ENCODE data around the gene NRG2.
A peak's percentile ranks its signal among the peaks of the same experiment; 100 is the strongest.

The NRG2 gene

DNA sequence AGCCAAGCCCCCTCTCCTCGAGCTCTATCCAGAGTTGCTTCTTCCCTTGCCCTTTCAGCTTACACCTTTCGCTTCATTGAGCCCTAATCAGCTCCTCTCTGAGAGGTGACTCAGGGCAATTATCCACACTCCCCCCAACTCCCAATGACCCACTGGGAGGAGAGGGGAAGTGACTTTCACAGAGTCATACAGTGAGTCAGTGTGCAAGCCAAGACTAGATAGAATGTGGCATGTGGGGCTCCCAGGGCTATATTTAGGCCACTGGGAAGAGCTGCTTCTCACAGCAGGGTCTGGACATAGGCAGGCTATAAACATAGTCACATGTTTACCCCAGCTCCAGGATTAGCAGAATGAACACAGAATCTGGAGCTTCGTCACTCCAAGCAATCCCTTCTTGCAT is 57.4 kb downstream of the NRG2 start:
- DNase-seq (ENCODE audit: low read depth), result peak; percentile 59
- H3K4me3 ChIP-seq (ENCODE audit: low read depth, low read length), result no peak overlapping the region
- TF ChIP-seq POLR2A (IDR thresholded peaks at IDR 0.05; ENCODE audit: extremely low read depth, insufficient read length), result no peak
- TF ChIP-seq, protein P1, sequence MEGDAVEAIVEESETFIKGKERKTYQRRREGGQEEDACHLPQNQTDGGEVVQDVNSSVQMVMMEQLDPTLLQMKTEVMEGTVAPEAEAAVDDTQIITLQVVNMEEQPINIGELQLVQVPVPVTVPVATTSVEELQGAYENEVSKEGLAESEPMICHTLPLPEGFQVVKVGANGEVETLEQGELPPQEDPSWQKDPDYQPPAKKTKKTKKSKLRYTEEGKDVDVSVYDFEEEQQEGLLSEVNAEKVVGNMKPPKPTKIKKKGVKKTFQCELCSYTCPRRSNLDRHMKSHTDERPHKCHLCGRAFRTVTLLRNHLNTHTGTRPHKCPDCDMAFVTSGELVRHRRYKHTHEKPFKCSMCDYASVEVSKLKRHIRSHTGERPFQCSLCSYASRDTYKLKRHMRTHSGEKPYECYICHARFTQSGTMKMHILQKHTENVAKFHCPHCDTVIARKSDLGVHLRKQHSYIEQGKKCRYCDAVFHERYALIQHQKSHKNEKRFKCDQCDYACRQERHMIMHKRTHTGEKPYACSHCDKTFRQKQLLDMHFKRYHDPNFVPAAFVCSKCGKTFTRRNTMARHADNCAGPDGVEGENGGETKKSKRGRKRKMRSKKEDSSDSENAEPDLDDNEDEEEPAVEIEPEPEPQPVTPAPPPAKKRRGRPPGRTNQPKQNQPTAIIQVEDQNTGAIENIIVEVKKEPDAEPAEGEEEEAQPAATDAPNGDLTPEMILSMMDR (IDR thresholded peaks at IDR 0.05; ENCODE audit: low read depth, low read length), result no peak

DNA sequence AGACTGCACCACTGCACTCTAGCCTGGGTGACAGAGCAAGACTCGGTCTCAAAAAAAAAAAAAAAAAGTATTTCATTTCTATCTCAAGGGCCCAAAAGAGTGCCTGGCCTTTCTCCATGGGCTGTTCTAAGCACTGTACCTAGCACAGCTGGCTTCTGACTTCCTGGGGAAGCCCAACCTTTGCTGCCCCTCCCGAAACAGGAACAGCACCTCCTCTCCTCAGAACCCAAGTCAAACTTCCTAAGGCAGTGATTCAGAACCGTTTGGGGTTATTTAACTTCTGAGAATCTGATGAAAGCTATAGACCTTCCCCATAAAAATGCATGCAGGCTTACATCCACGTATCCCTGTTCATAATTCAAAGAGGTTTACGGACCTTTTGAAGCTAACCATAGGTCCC is 57.8 kb downstream of the NRG2 start:
- no peak for DNase-seq (ENCODE audit: low read depth)
- no peak overlapping the region for H3K4me3 ChIP-seq (ENCODE audit: low read depth, low read length)
- TF ChIP-seq, protein P2, sequence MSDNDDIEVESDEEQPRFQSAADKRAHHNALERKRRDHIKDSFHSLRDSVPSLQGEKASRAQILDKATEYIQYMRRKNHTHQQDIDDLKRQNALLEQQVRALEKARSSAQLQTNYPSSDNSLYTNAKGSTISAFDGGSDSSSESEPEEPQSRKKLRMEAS (IDR thresholded peaks at IDR 0.05; ENCODE audit: low read depth, low read length), result no peak
- no peak for TF ChIP-seq POLR2A (IDR thresholded peaks at IDR 0.05; ENCODE audit: extremely low read depth, insufficient read length)

DNA sequence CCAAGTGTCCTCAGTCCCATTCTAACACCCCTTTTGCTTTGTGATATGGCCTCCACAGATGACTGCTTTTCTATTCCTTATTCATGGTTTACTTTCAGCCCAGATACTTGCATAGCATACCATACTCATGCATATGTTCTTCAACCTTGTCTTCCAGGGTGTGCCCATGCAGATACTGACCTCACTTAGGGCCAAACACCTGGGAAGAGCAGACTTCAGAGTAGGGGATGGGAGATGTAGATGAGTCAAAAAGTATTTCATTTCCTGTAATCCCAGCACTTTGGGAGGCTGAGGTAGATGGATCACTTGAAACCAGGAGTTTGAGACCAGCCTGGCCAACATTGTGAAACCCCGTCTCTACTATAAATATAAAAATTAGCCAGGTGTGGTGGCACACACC is 58.3 kb downstream of the NRG2 start:
- DNase-seq (ENCODE audit: low read depth), result no peak
- H3K4me3 ChIP-seq (ENCODE audit: low read depth, low read length), result no peak overlapping the region
- TF ChIP-seq, protein P1 (IDR thresholded peaks at IDR 0.05; ENCODE audit: low read depth, low read length), result no peak
- TF ChIP-seq MYC (IDR thresholded peaks at IDR 0.05; ENCODE audit: low read depth, low read length) (no peak), POLR2A (IDR thresholded peaks at IDR 0.05; ENCODE audit: extremely low read depth, insufficient read length) (no peak)
- TF ChIP-seq, protein P2 (IDR thresholded peaks at IDR 0.05; ENCODE audit: low read depth, low read length), result no peak

DNA sequence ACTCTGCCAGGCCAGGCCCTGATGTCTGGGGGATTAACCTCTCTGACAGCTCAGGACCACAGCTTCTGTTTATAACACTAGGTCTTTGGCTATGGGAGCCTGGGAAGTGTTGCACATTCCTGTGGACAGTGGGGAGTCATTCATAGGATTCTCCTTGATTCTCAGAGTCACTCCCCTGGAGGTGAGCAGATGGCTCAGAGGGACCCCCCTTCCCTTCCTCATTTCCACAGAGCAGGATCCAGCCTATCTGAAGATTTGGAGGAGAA is 60.2 kb downstream of the NRG2 start:
- no peak for DNase-seq (ENCODE audit: low read depth)
- no peak overlapping the region for H3K4me3 ChIP-seq (ENCODE audit: low read depth, low read length)
- TF ChIP-seq MYC (IDR thresholded peaks at IDR 0.05; ENCODE audit: low read depth, low read length), result no peak
- TF ChIP-seq, protein P2 (IDR thresholded peaks at IDR 0.05; ENCODE audit: low read depth, low read length), result no peak
- no peak for TF ChIP-seq POLR2A (IDR thresholded peaks at IDR 0.05; ENCODE audit: extremely low read depth, insufficient read length)
- TF ChIP-seq, protein P1 (IDR thresholded peaks at IDR 0.05; ENCODE audit: low read depth, low read length), result no peak

DNA sequence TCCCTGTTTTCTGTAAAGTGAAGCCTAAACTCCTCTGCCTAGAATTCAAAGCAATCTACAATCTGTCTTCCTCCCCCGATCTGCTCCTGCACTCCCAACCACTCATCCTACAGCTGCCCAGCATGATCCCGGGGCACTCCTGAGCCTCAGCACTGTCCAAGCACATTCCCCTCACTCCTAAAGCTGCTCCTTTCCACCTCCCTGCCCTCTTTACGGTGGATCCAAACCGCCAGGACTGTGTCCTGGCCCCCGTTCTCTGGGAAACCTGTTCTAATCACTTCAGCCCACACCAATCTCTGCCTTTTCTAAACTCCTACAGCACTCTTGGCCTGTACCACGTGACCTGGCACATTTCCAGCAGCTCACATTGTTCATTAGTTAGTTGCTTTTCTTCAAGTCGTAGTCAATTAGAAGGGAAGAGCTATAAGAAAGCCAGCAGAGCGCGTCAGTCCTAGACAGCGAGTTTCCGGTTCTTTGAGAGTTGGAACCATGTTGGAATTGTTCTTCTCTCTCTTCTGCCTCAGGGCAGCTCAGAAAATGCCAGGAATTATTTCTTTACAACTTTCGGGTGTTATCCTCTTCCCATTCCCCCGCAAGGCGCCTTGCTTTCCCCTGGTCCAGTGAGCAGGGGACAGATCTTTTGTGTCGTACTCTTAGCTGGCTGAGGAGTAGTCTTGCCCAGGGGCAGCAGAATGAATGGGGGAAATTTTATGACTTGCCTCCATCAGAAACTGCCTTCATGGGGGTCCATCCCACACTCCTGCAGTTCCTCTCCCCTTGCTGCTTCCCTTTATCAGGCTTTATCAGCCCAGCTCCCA is 60.7 kb downstream of the NRG2 start:
- no peak for DNase-seq (ENCODE audit: low read depth)
- H3K4me3 ChIP-seq (ENCODE audit: low read depth, low read length), result no peak overlapping the region
- TF ChIP-seq, protein P1 (IDR thresholded peaks at IDR 0.05; ENCODE audit: low read depth, low read length), result no peak
- TF ChIP-seq MYC (IDR thresholded peaks at IDR 0.05; ENCODE audit: low read depth, low read length), result no peak
- TF ChIP-seq, protein P2 (IDR thresholded peaks at IDR 0.05; ENCODE audit: low read depth, low read length), result no peak
- TF ChIP-seq POLR2A (IDR thresholded peaks at IDR 0.05; ENCODE audit: extremely low read depth, insufficient read length), result no peak

DNA sequence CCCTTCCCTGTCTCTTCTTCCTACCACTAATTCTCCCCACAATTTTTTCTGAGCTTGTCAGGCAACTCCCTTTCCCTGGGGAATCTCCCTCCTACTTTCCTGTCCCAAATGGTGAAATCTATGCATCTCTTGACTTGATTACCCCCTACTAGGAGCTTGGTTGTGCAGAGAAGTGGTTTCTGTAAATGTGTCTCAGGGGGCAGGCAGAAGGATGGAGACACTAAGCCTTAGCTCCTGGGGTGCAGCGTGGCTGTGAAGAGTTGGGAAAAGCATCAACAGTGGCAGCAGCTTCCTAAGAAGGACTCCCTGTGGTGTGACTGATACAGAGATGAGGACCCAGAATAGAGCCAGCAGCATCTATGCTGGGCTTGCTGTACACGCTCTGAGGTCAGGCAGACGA is 62.3 kb downstream of the NRG2 start:
- TF ChIP-seq POLR2A (IDR thresholded peaks at IDR 0.05; ENCODE audit: extremely low read depth, insufficient read length) (no peak), MYC (IDR thresholded peaks at IDR 0.05; ENCODE audit: low read depth, low read length) (no peak)
- TF ChIP-seq, protein P2 (IDR thresholded peaks at IDR 0.05; ENCODE audit: low read depth, low read length), result no peak
- TF ChIP-seq, protein P1 (IDR thresholded peaks at IDR 0.05; ENCODE audit: low read depth, low read length), result no peak
- H3K4me3 ChIP-seq (ENCODE audit: low read depth, low read length), result no peak overlapping the region
- DNase-seq (ENCODE audit: low read depth), result no peak

Data from NB4 (cell line).